NCI-H2227 (cell line): ENCODE data around the gene SLC27A6.
"Not testable (repeated sequence)": the region's sequence is repeated elsewhere in the genome, so short reads cannot be mapped to it uniquely, and the experiment has no call there.

Source experiments
- DNase-seq: peaks from one replicate; lab custom pipeline; 2025; ENCODE audit not compliant: unreplicated experiment; lab: John Stamatoyannopoulos, UW

SLC27A6 gene

DNA sequence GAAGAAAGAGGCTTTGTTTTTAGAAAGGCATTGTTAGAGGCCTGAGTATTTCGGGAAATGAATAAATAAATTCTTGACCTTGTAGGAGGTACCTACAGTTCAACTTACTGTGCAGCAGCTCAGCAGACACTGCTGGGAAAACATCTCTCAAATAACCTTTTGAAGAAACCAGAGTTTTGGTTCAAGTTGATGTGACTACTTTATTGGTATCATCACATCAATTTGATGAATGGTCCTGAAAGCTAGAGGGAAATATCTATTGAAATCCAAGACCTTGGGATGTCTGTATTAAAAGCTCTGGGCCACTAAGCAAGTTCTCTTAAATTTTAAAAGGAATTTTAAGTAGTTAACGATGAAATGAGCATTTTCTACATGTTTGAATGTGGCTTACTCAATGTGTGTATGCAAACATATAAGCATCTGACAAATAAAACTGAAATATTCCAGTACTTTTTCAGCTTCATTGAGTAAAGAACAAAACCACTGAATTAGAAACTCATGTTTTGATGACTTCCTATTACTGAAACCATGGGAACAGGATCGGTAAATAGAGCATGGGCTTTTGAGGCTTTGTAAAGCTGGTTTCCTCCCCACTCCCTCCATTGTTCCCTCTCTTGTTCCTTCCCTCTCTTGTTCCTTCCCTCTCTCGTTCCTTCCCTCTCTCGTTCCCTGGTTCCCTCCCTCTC lies 36.7 kb downstream of the SLC27A6 start:
- DNase-seq = no peak

DNA sequence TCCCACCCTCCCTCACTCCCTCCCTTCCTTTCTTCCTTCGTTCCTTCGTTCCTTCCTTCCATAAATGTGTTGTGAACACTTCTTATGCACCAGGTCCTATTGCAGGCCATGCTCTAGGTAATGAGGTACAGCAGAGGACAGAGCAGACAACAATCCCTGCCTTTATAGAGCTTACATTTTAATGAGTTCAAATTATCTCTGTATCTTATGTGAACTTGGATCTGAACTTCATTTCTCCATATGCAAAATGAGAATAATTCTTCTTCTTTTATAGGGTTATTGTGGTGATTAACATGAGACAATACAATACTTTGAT lies 37.2 kb downstream of the SLC27A6 start:
- DNase-seq = no peak

DNA sequence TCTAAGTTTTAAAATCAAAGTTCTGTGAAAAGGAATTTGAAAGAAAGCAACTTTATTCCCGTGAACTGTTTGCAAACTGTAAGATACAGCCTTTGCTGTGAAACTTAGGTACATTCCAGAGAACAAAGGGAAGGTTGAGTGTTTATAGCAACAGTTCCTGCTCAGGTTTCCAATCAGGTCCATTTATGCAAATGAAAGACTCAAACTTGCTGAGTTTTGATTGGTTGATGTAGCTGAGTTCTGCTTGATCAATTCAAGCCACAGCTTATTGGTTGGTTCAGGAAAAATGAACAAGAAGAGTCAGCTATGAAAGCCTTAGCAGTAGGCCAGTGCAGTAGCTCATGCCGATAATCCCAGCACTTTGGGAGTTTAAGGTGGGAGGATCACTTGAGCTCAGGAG lies 37.9 kb downstream of the SLC27A6 start:
- no peak for DNase-seq

DNA sequence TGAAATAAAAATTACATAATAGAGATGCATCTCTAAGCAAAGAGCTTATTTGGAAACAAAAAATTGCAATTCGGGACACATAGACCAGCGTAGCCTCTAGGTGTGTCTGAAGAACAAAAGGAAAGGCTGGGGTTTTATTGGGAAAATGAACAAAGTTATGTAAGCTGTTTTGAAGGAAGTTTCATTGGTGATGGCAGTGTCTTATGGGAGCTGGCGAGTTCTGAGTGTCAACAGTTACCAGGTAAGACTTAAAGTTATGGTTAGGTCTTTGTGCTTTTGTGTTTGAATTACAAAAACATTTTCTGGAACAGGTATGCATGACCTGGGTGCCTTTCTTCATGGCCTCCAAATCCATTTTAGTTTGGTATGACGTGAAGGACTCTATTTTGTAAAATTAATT lies 48.9 kb downstream of the SLC27A6 start:
- no peak for DNase-seq

DNA sequence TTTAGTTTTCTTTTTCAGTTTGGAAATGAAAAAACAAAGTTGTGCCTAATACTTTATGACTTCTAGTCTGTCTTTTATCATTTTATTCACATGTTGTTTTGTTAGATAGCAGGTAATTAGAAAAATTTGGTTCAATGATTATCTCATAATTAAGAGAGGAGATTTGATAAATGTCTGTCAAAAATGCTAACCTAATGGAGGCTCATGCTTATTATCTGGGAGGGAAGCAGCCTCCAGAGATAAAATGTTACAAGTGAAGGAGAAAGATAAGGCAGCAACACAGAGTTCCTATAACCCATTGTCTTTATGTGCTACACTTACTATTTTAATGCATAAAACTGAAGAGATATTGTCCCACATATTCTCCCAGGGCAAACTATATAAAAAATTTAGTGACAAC lies 53.5 kb downstream of the SLC27A6 start:
- DNase-seq = no peak

GRCh38 chr5:129019401-129019908 lies 54.2 kb downstream of the SLC27A6 start:
- DNase-seq = no peak

GRCh38 chr5:129020683-129021082 lies 55.4 kb downstream of the SLC27A6 start:
- no peak for DNase-seq

- no peak for DNase-seq
Observed at GRCh38 chr5:129021744-129022143, 56.5 kb downstream of the SLC27A6 start.

DNA sequence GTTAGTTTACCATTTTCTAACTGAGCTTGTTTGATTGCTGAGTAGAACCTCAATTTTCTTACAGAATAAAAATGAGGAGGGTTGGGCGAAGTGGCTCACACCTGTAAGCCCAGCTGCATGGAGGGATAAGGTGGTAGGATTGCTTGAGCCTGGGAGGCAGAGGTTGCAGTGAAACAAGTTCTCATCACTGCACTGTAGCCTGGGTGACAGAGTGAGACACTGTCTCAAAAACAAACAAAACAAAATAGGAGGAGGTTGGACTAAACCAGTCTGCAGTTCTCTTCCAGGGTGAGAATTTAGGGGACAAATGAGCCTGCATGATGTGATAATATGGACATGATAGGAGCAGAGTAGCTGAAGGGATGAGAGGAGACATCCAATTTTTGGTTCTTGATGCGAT lies 57.3 kb downstream of the SLC27A6 start:
- no peak for DNase-seq

GRCh38 chr5:129027260-129027659 lies 62.0 kb downstream of the SLC27A6 start:
- DNase-seq = no peak

DNA sequence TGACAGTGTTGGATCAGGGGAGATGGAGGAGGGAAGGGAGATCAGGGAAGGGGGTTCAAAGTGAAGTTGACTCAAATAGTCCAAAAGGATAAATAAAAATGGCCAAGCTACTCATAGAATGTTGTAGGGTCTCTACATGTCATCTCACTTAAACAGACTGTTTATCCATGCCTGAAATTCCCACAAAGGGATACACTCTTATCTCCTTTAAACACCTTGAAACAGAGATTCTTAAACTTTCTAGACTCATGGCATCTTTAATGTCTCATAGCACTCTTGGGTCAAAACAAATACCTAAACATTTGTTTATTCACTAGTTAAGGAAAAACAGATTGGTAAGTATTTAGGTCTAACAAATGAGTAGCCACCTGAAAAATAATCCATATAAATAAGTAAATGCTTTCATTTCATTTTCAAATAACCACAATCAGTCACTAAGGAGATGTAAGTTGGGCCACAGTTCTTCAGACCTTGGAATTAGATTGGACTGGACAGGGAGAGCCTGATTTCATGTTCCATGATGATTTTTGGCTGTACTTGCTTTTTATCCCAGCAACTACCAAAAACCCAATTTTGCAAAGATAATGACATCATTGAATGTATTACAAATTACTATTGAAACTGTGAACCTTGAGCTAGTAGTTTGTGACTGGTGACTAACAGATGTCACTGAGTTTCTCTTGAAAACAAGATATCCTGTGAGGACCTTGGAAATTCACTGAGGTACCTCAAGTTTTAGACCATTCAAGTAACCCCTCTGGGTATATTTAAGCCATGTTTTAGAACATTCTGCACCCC lies 66.8 kb downstream of the SLC27A6 start:
- DNase-seq = no peak

DNA sequence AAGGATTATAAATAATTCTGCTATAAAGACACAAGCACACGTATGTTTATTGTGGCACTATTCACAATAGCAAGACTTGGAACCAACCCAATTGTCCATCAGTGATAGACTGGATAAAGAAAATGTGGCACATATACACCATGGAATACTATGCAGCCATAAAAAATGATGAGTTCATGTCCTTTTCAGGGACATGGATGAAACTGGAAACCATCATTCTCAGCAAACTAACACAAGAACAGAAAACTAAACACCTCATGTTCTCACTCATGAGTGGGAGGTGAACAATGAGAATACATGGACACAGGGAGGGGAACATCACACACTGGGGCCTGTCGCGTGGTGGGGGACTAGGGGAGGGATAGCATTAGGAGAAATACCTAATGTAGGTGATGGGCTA lies 71.0 kb downstream of the SLC27A6 start:
- DNase-seq = not testable (repeated sequence)

GRCh38 chr5:129041196-129041881 lies 76.1 kb downstream of the SLC27A6 start:
- DNase-seq = no peak

DNA sequence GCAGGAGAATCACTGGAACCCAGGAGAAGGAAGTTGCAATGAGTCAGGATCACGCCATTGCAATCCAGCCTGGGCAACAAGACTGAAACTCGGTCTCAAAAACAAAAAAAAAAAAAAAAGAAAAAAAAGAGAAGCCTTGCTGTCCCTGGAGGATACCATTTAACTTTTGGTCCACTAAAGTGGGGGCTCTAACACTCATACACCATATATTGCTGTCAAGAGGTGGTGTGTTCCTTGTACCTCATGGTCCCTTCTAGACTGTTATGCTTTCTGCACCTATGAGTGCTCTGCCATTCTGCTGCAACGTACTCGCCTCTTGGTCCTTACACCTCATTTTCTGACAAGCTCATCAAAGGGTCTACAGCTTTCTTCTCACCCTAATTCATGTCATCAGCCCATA lies 77.0 kb downstream of the SLC27A6 start:
- DNase-seq = no peak

- DNase-seq = no peak
Observed at GRCh38 chr5:129043894-129044293, 78.6 kb downstream of the SLC27A6 start.

GRCh38 chr5:129046151-129046550 lies 80.9 kb downstream of the SLC27A6 start:
- DNase-seq = no peak

DNA sequence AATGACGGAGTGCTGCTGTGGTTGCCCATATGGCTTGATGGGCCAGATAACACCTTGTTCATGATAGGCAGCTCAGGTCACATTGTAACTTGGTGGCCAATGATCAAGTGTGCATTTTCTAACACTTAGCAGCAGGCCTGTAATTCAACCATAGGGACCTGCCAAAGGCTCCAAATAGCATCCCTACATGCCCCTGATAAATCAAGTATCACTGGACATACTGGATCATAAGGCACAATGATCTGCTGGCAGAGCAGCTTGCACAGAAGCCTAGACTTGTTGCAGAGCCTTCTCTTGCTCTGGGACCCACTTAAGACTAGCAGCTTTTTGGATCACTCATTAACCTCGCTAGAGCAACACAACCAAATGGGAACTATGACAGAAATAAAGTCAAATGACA lies 83.2 kb downstream of the SLC27A6 start:
- DNase-seq = no peak

- DNase-seq = no peak
Observed at GRCh38 chr5:129049126-129049799, 84.0 kb downstream of the SLC27A6 start.

- no peak for DNase-seq
Observed at GRCh38 chr5:129051283-129051682, 86.0 kb downstream of the SLC27A6 start.

DNA sequence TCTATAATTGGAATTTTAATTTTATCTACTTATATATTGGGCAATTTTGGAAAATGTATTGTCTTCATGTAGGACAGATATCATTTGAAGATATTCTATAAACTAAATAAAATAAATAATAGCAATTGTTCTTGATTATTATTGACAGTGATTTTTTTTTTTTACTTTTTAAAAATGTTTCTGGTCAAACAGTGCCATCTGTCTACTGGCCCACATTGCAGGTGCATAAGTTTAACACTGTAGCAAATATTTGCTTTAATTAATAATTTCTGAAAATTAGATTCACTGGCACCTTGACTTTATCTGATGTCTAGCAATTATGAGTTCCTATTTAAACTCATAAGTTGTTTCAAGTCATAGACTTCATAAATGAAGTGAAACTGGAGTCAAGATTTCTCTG lies 88.2 kb downstream of the SLC27A6 start:
- DNase-seq = no peak

- no peak for DNase-seq
Observed at GRCh38 chr5:129057329-129057728, 92.0 kb downstream of the SLC27A6 start.
